HUDEP-2 (cell line): Measurements from ENCODE around the gene CD40.

Experiments
- DNase-seq, 76 experiments: peaks; one replicate each; lab custom pipeline; 2025; ENCODE audit not compliant: unreplicated experiment in 76 of 76; lab: John Stamatoyannopoulos, UW

The CD40 gene

GRCh38 chr20:46169245-46170171 lies 51.4 kb downstream of the CD40 start:
- no peak for DNase-seq

DNA sequence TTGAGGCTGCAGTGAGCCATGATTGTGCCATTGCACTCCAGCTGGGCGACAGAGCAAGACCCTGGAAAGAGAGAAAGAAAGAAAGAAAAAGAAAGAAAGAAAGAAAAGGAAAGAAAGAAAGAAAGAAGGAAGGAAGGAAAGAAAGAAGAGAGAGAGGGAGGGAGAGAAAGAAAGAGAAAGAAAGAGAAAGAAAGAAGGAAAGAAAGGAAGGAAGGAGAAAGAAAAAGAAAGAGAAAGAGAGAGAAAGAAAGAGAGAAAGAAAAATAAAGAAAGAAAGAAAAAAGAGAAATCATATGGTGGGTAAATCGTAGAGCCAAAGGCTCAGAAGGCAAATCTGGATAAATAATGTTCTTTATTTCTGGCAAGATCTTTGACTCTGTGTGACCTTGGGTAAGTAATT lies 53.4 kb downstream of the CD40 start:
- no peak for DNase-seq

- DNase-seq = no peak
Observed at GRCh38 chr20:46171909-46172308, 53.8 kb downstream of the CD40 start.

DNA sequence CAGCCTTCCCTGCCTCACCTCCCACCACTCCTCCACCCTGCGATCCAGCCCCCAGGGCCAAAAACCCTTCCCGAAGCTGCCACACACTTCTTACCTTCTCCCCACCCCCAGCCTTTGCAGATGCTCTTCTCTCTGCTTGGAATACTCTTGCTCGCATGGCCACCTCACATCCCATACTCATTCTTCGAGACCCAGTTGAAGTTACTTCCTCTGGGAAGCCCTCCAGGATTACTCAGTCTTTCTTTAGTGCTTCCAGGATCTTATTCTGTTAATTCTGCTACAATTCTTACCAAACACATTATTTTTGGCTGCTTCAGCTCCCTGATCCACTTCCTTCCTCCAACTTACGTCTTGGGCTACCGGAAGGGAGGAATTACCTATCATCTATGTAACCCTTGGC lies 54.3 kb downstream of the CD40 start:
- DNase-seq = no peak

- DNase-seq = no peak
Observed at GRCh38 chr20:46172961-46173536, 54.9 kb downstream of the CD40 start.

- no peak for DNase-seq
Observed at GRCh38 chr20:46173652-46174468, 55.7 kb downstream of the CD40 start.

DNA sequence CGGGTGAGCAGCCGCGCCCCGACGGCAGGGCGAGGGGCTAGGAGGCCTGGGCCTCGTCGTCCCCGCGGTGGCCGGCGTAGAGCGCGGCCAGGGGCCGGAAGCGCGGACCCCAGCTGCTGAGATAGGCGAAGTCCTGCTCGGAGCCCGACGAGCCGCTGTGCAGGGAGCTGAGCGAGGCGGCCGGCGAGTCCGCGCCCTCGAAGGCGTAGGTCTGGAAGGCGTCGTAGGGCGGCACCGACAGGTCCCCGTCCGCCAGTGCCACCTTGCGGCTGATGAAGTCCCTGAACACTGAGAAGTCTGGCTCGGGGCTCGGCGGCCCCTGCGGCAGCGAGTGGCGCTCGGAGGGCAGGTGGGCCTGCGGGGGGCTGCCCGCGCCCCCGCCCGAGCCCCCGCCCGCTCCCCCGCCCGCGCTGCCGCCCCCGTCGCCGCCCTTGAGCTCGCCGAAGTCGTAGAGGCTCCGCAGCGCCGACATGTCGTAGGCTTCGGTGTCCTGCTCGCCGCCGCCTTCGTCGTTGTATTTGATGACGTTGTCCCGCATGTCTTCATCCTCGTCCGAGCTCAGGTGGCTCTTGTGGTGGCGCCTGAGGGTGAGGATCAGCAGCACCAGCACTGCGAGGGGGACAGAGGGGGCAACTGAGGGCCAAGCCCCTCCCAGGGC lies 56.5 kb downstream of the CD40 start:
- peak in 53 of 76 experiments; percentile 3 to 68 (median 33) for DNase-seq

DNA sequence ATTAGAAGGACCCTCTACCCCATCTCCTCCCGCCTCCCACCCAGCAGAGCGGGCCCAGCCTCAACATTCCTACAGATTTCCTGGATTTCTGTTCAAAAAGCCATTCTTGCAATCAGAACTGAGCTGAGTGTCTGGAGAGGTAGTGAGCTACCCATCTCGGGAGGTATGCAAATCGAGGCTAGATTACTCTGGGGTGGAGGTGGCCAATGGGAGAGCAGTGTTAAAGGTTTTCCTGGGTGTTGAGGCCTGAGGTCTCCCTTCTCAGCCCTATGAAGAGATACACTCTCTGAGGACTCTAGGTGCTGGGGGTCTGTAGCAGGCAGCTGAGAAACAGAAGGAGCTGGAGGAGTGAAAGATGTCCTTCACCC lies 57.0 kb downstream of the CD40 start:
- DNase-seq = no peak

DNA sequence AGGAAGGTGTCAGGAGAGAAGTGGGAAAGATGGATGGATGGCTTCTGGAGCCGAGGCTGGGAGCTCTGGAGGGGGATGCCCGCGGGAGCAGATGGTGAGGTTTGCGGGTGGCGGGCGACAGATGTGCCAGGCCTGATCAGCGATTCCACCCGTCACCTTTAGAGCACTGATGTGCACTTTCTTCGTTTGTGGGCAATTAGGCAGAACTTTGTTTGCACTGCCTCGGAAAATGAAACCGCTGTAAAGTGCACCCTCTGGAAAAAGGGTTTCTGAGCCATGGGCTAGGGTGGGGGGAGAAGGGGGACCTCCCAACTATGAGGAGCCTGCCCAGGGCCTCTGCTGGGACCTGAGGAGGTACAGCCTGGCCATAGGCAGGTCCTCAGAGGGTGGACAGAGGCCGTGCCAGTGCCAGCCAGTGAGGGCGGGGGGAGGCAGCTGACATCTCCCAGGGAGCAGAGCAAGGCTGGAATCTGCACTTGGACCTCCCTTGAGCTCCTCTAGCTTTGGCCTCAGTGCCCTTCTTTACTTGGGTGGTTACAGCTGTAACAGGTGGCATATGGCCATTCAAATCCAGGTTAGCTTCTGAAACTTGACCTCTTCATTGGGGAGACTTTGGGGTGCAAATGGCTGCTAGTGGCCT lies 58.7 kb downstream of the CD40 start:
- DNase-seq = no peak

GRCh38 chr20:46177768-46178167 lies 59.7 kb downstream of the CD40 start:
- DNase-seq = no peak

DNA sequence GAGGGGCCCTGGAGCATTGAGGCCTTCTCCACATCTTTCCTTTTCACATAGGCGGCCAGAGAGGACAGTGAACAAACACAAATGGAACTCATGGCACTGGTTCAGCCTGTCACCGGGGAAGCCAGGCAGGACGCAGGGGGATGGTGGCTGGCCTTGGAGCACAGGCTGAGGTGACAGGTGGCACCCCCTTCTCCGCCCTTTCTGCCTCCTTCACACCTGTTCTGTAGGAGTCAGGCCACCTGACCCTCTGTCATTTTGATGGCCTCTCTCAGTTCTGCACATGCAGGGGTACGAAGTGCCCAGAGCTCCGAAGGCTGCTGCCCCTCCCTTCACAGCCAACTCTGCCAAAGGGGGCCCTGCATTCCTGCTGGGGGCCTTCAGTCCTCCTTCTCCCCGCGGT lies 60.8 kb downstream of the CD40 start:
- no peak for DNase-seq
